Measurements from ENCODE around the gene SLC16A5. TPM values are rescaled to one million over a fixed set of nuclear protein-coding genes. Genes with fewer than 3 reads are reported as not detected.
A peak's percentile ranks its signal among the peaks of the same experiment; 100 is the strongest.

Gene SLC16A5
- polyA plus RNA-seq, 1 donor from 2014 or later, result not detected

DNA sequence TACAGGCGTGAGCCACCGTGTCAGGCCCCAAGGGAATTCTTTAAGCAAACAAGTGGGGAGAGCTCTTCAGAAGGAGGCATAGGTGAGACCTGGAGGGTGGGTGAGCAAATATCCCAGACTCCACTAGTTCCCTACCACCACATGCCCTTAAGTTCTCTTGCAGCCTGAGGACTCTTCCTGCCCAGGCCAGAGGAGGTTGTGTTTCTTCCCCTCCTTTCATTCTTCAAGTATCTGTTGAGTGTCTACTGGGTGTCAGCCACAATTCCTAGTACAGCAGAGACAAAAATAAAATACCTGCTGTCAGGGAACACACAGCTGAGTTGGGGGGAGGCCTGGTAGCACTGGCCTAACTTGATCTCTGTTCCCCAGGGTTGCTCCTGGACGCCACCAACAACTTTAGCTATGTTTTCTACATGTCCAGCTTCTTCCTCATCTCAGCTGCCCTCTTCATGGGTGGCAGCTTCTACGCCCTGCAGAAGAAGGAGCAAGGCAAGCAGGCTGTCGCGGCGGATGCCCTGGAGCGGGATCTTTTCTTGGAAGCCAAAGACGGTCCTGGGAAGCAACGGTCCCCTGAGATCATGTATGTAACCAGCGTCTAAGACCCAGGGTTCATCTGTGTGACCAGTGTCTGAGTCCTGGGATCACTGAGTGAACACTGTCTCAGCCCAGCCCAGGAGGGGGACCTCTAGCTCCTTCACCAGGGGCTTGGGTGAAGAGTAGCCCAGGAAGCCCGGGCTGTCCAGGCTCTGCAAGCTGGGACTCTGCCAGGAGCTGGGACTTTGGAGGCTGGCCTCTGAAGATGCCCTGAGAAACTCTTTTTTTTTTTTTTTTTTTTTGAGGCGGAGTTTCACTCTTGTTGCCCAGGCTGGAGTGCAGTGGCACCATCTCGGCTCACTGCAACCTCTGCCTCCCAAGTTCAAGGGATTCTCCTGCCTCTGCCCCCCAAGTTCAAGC lies 16.1 kb downstream of the SLC16A5 start:
- no peak overlapping the region for H3K9ac ChIP-seq (ENCODE audit: low read length)
- no peak overlapping the region for H3K27ac ChIP-seq (ENCODE audit: low read length)
- H4K20me1 ChIP-seq (ENCODE audit: insufficient read depth), result no peaks in the 10 kb centered on the region
- no peak overlapping the region for H2AFZ ChIP-seq (ENCODE audit: low read depth, low read length)
- H3F3A ChIP-seq (ENCODE audit: insufficient read depth, low read length, poor library complexity, severe bottlenecking), result no peaks in the 10 kb centered on the region
- no peaks in the 10 kb centered on the region for H3K9me3 ChIP-seq (ENCODE audit: low read length)
- H3K4me3 ChIP-seq (ENCODE audit: low read length), result no peak overlapping the region
- no peak overlapping the region for H3K4me2 ChIP-seq (ENCODE audit: low read length)
- TF ChIP-seq SMC3 (conservative IDR thresholded peaks at IDR 0.05; ENCODE audit: poor library complexity) (no peak), EP300 (conservative IDR thresholded peaks at IDR 0.05; ENCODE audit: poor library complexity, severe bottlenecking) (no peak), RAD21 (conservative IDR thresholded peaks at IDR 0.05) (no peak), POLR2AphosphoS5 (IDR thresholded peaks at IDR 0.05) (no peak), EZH2 (IDR thresholded peaks at IDR 0.05; ENCODE audit: borderline replicate concordance, insufficient read depth, low read length, poor library complexity, severe bottlenecking) (no peak), TAF1 (IDR thresholded peaks at IDR 0.05; ENCODE audit: low read depth) (no peak), MXI1 (conservative IDR thresholded peaks at IDR 0.05; ENCODE audit: poor library complexity, severe bottlenecking) (no peak)
- TF ChIP-seq, protein P1, sequence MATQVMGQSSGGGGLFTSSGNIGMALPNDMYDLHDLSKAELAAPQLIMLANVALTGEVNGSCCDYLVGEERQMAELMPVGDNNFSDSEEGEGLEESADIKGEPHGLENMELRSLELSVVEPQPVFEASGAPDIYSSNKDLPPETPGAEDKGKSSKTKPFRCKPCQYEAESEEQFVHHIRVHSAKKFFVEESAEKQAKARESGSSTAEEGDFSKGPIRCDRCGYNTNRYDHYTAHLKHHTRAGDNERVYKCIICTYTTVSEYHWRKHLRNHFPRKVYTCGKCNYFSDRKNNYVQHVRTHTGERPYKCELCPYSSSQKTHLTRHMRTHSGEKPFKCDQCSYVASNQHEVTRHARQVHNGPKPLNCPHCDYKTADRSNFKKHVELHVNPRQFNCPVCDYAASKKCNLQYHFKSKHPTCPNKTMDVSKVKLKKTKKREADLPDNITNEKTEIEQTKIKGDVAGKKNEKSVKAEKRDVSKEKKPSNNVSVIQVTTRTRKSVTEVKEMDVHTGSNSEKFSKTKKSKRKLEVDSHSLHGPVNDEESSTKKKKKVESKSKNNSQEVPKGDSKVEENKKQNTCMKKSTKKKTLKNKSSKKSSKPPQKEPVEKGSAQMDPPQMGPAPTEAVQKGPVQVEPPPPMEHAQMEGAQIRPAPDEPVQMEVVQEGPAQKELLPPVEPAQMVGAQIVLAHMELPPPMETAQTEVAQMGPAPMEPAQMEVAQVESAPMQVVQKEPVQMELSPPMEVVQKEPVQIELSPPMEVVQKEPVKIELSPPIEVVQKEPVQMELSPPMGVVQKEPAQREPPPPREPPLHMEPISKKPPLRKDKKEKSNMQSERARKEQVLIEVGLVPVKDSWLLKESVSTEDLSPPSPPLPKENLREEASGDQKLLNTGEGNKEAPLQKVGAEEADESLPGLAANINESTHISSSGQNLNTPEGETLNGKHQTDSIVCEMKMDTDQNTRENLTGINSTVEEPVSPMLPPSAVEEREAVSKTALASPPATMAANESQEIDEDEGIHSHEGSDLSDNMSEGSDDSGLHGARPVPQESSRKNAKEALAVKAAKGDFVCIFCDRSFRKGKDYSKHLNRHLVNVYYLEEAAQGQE (IDR thresholded peaks at IDR 0.05; ENCODE audit: borderline replicate concordance), result no peak
- TF ChIP-seq, protein P2, sequence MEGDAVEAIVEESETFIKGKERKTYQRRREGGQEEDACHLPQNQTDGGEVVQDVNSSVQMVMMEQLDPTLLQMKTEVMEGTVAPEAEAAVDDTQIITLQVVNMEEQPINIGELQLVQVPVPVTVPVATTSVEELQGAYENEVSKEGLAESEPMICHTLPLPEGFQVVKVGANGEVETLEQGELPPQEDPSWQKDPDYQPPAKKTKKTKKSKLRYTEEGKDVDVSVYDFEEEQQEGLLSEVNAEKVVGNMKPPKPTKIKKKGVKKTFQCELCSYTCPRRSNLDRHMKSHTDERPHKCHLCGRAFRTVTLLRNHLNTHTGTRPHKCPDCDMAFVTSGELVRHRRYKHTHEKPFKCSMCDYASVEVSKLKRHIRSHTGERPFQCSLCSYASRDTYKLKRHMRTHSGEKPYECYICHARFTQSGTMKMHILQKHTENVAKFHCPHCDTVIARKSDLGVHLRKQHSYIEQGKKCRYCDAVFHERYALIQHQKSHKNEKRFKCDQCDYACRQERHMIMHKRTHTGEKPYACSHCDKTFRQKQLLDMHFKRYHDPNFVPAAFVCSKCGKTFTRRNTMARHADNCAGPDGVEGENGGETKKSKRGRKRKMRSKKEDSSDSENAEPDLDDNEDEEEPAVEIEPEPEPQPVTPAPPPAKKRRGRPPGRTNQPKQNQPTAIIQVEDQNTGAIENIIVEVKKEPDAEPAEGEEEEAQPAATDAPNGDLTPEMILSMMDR (IDR thresholded peaks at IDR 0.05; ENCODE audit: poor library complexity, severe bottlenecking), result no peak
- H3K9me2 ChIP-seq (ENCODE audit: insufficient read depth, low read length), result no peaks in the 10 kb centered on the region
- no peaks in the 10 kb centered on the region for H3K79me2 ChIP-seq (replicated peaks; ENCODE audit: insufficient read depth, low read length)
- H3K36me3 ChIP-seq (ENCODE audit: insufficient read depth, low read length), result no peaks in the 10 kb centered on the region
- H3K27me3 ChIP-seq (ENCODE audit: insufficient read depth, low read depth, low read length), result no peaks in the 10 kb centered on the region

DNA sequence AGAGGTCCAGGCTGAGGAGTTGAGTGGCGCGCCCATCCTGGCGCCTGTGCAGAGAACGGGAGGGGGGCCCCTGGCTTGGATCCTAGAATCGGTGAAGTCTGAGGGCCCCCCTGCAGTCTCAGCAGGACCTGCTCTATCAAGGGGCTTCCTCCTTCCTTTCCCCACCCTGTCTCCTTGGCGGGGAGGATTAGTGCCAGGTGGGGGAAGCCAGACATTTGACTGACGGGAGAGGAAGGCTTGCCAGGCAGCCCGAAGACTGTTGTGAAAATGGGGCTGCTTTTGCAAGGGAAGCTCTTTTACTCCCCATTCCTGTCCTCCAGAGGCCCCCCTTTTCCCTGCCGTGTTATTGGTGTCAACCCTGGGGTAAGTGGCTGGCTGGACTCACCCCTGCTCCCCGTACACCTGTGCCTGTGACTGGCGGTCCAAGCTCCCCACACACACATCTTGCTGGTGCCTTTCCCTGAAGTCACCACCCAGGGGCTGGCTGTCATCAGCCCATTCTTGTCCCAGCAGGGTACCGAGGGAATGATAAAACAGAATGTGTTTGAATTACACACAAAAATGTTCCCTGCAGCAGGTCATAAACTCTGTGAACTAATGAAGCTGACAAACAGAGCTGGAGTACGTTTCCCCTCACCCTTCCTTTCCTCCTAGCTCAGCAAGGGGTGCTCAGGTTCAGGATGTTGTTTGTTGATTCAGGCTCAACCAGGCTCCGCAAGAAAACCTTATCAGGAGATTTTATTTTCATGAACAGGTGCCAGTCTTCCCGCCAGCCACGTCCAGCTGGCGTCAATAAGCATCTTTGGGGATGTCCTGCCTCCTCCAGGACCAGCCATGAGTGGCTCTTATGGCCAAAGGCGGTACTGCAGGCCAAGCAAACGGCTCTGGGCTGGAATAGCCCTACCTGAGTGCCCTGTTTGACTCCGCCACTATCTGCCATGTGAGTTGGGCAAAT lies 17.6 kb downstream of the SLC16A5 start:
- TF ChIP-seq TAF1 (IDR thresholded peaks at IDR 0.05; ENCODE audit: low read depth) (no peak), POLR2AphosphoS5 (IDR thresholded peaks at IDR 0.05) (no peak), RAD21 (conservative IDR thresholded peaks at IDR 0.05) (no peak), EP300 (conservative IDR thresholded peaks at IDR 0.05; ENCODE audit: poor library complexity, severe bottlenecking) (no peak)
- TF ChIP-seq, protein P2 (IDR thresholded peaks at IDR 0.05; ENCODE audit: poor library complexity, severe bottlenecking), result peak; percentile 65
- Histone ChIP-seq H4K20me1 (ENCODE audit: insufficient read depth) (no peaks in the 10 kb centered on the region), H3F3A (ENCODE audit: insufficient read depth, low read length, poor library complexity, severe bottlenecking) (no peaks in the 10 kb centered on the region), H3K4me2 (ENCODE audit: low read length) (no peak overlapping the region), H3K9me2 (ENCODE audit: insufficient read depth, low read length) (no peaks in the 10 kb centered on the region), H2AFZ (ENCODE audit: low read depth, low read length) (no peak overlapping the region), H3K27ac (ENCODE audit: low read length) (no peak overlapping the region), H3K9ac (ENCODE audit: low read length) (no peak overlapping the region), H3K27me3 (ENCODE audit: insufficient read depth, low read depth, low read length) (no peaks in the 10 kb centered on the region), H3K79me2 (replicated peaks; ENCODE audit: insufficient read depth, low read length) (peaks cover 1% of the 10 kb centered on the region), H3K36me3 (ENCODE audit: insufficient read depth, low read length) (no peaks in the 10 kb centered on the region), H3K9me3 (ENCODE audit: low read length) (no peaks in the 10 kb centered on the region), H3K4me3 (ENCODE audit: low read length) (no peak overlapping the region)
